8988T (cell line): Measurements from ENCODE around the gene ARHGEF37.
"Not testable (repeated sequence)": the region's sequence is repeated elsewhere in the genome, so short reads cannot be mapped to it uniquely, and the experiment has no call there.

Source experiments
- DNase-seq: peaks from one replicate; pipeline ENCODE4 v3.0.0; 2011

The ARHGEF37 gene

DNA sequence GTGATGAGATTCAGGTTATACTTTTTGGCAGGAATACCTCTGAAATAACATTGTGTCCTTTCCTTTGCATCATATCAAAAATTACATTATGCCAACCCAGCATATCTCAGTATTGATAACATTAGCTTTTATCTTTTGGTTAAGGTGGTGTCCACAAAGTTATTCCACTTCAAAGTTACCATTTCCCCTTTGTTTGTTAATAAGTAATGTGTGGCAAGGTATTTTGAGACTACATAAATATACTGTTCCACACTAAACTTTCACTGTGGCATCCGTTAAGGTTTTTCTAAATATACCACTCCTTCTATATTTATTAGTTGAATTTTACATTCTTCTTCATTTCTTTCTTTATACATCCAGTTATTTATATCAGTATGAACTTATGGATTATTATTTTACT lies 14.1 kb upstream of the ARHGEF37 start:
- DNase-seq, result no peak

DNA sequence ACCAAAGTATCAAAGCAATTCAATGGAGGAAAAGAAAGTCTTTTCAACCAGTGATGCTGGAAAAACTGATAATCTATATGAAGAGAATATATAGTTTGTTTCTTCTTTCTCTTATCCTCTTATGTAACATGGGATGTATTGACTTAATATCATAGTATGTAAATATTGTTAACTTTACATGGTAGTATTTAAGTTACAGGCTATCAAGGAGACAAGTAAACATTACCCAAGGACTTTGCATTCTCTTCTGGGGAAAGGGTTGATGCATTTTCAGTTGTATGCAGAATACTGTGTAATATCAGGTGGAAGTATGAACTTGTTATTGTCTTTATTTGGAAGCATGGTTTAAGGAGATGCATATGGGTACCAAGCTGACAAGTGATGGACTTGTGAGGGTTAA lies 9.1 kb upstream of the ARHGEF37 start:
- no peak for DNase-seq

DNA sequence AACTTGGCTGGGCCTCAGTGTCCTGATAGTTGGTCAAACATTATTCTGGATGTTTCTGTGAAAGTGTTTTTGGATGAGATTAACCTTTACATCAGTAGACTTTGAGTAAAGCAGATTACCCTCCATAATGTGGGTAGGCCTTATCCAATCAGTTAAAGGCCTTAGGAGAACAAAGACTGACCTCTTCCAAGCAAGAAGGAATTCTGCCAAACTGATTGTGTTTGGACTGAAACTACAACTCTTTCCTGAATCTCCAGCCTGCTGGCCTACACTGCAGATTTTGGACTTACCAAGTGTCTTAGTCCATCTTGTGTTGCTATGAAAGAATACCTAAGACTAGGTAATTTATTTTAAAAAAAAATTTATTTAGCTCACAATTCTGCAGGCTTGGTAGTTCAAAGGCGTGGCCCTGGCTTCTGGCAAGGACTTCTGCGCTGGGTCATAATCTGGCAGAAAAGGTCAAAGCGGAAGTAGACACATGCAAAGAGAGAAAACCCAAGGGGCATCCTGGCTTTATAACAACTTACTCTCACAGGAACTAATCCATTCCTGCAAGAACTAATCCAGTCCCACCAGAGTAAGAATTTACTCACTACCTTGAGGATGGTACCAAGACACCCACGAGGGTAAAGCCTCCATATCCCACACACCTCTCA lies 8.6 kb upstream of the ARHGEF37 start:
- no peak for DNase-seq

DNA sequence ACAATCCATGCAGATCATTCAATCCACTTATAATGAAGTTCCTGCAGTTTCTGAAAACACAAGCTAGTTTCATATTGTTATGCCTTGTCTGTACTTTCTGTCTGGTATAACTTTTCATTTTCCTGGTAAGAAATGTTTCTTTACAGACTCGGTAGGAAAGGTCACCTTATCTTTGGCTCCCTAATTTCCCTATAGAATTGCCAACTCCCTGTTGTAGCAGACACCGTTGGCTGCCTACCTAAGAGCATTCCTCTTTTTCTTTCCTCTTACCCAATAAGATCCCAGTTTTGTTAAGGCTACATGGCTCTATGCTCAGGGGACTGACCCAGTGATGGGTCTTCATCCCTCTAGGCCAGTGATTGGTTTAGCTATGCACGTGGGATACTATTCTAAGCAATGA lies 6.2 kb upstream of the ARHGEF37 start:
- no peak for DNase-seq

DNA sequence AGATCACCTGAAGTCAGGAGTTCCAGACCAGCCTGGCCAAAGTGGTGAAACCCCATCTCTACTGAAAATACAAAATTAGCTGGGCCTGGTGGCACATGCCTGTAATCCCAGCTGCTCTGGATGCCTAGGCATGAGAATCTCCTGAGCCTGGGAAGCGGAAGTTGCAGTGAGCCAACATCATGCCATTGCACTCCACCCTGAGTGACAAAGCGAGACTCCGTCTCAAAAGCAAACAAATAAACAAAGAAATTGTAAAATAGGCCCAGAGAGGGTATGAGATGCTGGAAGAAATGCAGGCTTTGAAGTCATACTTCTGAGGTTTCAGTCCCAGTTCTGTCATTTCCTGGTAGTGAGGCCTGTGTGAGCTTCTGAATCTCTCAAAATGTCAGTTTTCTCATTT lies 5.3 kb upstream of the ARHGEF37 start:
- no peak for DNase-seq

DNA sequence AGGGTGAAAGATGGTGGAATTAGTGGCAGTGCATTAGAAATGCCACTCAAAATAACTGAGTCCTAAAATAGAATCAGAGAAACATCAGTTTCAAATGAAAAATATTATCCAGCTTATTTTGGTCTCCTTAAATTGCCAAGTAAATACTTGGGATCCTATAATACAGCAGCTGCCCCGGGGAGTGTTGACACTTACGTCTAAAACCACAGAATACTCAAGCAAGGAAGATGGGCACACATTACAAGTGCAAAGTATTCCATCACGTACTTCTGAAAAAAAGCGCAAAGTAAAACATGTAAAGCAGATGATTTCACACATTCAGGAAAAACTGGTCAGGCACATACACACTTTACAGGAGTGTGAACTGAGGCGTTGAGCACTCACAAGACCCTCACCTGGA lies 2.4 kb upstream of the ARHGEF37 start:
- no peak for DNase-seq

DNA sequence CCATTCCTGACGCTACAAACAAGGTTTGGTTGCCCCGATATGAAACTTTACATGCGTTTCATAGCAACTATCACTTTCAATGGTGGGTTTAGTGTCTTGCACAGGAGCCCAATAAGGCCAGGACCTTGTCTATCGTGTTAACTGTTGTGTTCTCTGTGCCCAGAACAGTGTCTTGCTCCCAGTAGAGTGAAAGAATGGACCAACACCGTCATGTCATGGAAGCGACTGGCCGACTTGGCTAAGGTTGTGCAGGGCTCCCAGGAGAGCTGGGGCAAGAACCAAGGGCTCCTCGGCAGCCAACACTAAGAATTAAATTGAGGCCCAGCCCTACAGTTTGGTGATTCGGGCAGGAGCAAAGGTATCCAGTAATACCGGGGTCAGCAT lies 498 bp upstream of the ARHGEF37 start:
- no peak for DNase-seq

DNA sequence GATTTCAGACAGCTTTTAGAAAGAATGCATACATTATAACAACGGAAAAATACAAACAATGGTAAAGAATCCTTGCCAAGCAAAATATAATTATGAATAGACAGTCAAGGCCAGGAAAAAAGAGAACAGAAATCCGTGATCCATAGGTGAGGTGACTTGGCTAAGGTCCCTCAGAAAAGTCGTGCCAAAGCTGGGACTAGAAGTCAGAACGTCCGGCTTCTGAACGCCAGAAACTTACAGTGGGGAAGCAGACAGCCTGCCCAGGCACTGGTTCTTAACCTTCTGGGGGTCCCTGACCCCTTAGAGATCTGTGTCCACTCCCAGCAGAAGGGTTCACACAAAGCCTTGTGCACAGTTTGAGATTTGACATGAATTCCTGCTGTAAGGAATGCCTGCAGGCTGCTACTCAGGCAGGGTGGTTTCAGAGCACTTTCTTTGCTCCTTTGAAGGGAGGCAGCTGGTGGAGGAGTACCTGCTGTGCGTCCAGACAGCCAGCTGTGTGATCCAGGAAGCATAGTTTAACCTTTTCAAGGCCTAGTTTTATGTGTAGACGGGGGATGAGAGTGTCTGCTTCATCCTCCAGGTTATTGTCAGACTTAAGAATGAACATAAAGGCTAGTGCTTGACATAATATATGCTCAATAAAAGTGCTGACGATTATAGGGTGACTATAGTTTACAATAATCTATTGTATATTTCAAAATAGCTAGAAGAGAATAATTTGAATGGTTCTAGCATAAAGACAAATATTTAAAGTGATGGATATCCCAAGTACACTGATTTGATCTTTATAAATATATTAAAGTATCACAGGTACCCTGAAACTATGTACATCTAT lies 852 bp downstream of the ARHGEF37 start:
- no peak for DNase-seq

DNA sequence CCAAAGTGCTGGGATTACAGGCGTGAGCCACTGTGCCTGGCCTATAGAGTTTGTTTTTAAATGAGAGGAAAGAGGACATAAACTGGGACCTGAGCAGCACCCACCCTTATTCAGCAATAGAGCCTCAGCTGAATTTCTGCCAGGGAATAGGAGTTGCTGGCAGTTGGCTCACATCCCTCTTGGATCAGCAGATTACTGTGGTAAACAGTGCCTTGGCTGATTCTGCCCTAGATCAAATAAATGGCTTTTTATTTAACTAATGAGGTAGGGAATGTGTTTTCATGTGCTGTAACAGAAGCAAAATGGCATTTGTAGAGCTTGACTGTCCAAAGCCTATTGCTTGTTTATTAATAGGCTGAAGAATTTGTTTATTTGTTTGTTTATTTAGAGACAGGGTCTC lies 2.1 kb downstream of the ARHGEF37 start:
- no peak for DNase-seq

DNA sequence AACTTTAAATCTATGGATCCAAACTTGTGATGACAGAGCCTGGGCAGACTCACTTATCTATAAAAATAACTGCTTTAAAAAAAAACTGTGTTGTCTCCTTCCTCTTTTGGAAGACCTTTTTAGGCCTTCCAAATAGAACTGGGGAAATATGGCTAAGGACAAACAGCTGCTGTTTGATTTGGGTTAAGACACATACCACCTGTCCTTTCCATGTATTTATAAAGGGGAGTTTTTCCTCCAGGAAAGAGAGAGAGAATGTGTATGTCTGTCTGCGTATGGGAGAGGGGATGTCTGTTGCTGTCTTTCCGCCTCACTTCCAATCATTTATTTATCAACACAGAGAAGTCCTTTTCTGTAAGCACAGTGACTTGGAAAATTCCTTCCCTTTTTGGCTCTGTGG lies 2.8 kb downstream of the ARHGEF37 start:
- no peak for DNase-seq

DNA sequence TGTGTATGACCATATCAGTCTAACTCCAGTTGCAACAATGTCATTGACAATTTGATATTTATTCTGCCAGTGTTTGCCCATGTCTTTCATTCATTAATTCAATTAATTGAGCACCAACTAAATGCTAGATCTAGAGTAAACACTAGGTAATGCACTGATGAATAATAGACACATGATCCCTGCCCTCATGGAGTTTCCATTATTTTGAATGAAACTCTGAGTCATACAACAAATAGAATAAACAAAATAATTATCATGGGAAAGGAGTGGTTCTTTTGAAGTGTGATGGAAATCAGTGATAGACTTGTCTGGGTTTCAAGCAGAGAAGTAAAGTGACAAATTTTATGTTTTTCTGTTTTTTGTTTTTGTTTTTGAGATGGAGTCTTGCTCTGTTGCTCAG lies 4.6 kb downstream of the ARHGEF37 start:
- no peak for DNase-seq

DNA sequence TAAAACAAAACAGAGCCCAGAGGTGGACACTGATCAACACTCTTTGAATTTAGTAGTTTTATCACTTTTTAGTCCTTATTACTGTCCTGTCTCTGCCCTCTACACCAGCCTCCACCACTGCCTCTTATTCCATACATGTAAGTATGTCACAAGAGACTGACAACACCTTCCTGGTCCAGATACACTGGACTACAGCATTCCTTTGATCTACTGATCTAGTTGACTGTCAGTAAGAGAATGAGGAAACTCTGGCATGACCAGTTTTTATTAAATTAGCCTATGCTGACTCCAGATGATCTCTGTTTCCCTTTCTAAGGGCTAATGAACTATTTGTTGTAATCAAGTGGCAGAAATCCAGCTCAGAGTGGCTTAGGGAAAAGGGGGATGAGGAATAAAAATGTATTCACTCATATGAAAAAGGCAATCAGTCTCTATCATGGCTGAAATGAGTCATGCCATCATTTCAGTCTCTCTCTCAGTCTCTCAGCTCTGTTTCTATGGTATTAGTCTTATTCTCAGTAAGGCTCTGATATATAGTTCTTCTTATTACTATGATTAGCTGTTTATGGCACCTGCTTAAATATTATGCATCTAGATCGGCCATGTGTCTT lies 5.5 kb downstream of the ARHGEF37 start:
- DNase-seq, result no peak

DNA sequence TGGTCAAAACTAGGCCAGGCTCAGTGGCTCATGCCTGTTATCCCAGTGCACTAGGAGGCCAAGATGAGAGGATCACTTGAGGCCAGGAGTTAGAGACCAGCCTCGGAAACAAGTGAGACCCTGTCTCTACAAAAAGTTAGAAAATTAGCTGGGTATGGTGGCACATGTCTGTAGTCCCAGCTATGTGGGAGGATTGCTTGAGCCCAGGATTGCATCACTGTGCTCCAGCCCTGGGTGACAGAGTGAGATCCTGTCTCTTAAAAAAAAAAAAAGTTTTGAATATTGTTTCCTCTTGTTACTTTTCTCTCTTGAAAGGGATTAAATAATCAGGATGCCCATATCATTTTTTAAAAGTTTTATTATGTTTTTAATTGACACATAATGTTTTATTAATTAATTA lies 7.6 kb downstream of the ARHGEF37 start:
- no peak for DNase-seq

DNA sequence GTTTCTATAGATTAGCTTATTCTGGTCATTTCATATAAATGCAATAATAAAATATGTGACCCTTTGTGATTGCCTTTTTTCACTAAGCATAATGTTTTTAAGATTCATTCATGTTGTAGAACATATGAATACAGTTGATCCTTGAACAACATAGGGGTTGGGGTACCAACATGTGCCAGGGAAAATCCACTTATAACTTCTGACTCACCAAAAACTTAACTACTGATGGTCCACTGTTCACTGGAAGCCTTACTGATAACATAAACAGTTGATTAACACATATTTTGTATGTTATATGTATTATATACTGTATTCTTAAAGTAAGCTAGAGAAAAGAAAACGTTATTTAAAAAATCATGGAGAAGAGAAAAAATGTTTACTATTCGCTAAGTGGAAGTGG lies 12.1 kb downstream of the ARHGEF37 start:
- no peak for DNase-seq

DNA sequence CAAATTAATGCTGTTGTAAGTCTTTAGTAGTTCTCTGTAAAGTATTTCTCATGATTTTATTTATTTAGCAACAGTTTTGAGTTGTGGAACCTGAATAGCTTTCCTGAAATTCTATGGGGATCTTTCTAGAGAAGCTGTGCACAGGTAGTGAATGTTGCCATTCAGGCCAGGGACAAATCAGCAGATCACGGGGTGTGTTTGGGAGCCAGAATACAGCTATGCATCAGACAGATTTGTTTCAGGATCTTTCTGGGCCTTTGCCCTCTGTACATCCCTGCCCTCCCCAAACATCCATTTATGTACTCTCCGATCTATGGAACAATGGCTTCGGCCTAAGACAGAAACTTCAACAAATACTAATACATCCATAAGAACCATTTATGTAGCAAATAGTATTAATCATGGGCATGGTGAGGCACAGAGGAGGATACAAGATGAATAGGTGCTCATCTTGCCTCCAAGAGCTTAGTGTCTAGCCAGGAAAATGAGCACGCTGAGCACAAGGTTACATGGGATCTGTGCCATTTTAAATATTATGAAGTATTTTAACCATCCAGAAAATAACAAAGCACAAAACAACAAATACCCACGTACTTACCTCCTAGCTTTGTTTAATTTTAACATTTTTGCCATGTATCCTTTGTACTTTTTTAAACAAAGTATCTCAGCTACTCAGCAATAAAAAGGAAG lies 13.1 kb downstream of the ARHGEF37 start:
- DNase-seq, result no peak

DNA sequence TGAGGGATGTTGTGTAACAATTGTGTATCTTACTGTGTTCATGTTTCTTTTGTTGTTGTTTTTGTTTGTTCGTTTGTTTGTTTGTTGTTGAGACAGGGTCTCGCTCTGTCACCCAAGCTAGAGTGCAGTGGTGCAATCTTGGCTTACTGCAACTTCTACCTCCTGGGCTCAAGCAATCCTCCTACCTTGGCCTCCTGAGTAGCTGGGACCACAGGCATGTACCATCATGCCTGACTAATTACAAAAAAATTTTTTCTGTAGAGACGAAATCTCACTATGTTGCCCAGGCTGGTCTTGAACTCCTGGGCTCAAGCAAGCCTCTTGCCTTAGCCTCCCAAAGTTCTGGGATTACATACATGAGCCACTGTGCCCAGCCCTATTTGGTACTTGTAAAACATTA lies 13.8 kb downstream of the ARHGEF37 start:
- DNase-seq, result not testable (repeated sequence)

DNA sequence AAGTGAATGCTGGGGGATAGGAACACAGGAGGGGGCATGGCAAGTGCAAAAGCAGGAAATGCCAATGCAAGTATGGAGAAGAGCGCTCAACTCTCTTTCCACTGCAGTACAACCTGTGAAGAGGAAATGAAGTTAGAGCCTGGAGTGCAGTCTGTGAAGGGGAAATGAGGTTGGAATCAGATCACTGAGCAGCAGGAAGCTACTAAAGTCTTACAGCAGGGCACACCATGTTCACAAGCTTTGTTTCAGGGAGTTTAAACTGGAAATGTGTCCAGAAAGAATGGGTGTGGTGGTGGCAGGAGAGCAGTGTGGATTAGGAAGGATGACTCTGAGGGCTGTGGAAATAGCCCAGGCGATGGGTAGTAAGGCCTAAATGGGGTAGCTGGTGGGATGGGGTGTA lies 15.4 kb downstream of the ARHGEF37 start:
- DNase-seq, result no peak

DNA sequence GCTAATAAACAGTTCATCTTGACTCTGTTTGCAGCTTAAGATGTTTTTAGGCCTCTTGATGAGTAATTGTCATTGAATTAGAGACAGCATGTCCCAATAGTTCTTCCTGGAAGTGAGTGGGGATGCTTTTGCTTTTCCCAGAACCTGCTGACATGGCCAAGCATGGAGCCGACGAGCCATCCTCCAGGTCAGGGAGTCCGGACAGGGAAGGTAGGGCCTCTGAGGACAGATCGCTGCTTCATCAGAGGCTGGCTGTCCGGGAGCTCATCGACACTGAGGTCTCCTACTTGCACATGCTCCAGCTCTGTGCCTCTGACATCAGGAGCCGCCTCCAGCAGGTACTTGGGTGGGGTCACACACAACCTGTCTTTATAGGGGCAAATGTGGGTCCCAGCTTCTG lies 16.3 kb downstream of the ARHGEF37 start:
- DNase-seq, result no peak

DNA sequence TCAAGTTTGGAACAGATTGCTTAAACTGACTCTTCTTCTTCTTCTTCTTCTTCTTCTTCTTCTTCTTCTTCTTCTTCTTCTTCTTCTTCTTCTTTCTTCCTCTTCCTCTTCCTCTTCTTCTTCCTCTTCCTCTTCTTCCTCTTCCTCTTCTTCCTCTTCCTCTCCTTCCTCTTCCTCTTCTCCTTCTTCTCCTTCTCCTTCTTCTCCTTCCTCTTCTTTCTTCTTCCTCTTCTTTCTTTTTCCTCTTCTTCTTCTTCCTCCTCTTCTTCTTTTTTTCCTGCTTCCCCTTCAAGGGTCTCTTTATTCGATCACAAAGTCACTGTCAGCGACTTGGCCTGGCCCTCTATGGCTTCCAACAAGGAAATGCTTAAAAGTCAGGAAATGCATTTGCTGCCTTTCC lies 16.9 kb downstream of the ARHGEF37 start:
- not testable (repeated sequence) for DNase-seq

DNA sequence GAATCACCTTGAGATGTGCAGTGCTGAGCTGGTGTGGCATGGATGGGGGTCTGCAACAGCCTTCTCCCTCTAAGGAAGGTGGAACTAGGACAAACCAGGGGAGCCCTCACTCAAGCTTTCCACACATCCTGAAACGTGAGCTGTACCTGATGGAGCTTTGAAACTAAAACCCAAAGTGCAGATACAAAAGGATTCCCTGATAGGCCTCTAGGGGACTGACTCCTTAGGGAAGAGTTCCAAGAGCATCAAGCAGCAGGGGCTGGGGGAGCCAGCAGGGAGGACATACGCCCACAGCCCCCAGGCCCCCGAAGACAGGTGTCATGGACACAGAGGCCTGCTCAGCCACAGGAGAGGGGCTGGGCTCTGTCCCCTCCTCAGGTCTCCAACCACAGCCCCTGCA lies 17.7 kb downstream of the ARHGEF37 start:
- no peak for DNase-seq

DNA sequence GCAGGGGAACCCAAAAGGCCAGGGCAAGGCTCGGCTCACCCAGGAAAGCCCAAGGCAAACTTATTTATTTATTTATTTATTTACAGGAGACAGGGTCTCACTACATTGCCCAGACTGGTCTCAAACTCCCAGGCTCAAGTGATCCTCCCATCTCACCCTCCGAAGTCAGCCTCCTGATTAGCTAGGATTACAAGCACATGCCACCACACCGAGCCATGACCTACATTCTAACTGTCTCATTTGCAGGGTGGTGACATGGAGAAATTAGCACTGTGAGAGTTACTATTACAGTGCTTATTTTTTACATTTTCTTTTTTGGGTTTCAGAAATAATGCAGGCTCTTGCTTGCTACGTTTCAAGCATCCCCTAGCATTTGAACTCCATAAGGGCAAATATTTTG lies 18.1 kb downstream of the ARHGEF37 start:
- DNase-seq, result no peak

DNA sequence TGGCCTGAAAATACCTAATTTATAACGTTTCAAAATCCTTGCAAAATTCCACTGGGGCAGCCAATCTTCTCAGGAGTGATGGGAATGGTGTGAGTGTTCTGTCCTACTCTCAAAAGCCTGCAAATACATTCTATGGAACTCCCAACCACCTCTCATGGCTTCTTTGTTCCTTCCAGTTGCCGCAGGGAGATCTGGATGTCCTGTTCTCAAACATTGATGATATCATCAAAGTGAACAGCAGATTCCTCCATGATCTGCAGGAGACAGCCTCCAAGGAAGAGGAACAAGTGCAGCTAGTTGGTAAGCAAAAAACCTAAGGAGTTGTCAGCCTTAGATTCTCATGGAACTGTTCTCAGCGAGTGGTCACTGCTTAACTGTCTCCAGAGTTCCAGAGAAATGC lies 19.6 kb downstream of the ARHGEF37 start:
- no peak for DNase-seq

DNA sequence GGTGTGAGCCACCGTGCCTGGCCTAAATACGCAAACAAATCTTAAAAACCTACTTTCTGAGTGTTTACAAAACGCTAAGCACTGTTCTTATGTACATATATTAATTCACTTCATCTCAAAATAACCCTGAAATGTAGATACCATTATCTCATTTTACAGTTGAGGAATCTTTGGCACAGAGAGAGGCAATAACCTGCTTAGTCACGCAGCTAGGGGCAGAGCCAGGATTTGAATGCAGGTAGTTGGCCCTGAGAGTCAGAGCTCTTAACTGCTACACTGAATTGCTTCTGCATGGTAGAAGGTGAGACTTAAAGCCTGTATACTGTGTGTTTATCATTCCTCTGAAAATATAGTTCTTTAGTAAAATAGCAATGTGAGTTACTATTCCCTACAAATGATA lies 21.9 kb downstream of the ARHGEF37 start:
- DNase-seq, result no peak

DNA sequence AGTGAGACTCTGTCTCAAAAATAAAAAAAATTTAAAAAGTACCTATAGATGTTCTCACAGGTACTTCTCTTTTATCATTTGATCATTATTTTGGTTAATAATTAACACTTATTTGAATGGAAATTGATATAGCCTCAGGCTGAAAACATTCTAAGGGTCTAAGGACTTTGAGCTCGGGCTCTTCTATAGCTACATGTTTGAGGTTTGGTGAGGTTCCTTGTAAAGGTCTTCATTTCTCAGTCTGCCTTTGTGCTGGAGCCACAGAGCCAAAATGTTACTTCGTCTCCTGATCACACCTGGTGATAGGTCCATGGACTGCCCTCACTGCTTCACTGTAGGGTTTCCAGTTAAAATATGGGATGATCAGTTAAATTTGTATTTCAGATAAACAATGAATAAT lies 22.6 kb downstream of the ARHGEF37 start:
- no peak for DNase-seq
